NOMO-1 treated with dmso at 0.1 percent for 144 hours (cell line): ENCODE results near the gene HPD.

Source experiments
- DNase-seq: peaks from one replicate; lab custom pipeline; 2025; ENCODE audit not compliant: unreplicated experiment; lab: John Stamatoyannopoulos, UW

HPD gene

DNA sequence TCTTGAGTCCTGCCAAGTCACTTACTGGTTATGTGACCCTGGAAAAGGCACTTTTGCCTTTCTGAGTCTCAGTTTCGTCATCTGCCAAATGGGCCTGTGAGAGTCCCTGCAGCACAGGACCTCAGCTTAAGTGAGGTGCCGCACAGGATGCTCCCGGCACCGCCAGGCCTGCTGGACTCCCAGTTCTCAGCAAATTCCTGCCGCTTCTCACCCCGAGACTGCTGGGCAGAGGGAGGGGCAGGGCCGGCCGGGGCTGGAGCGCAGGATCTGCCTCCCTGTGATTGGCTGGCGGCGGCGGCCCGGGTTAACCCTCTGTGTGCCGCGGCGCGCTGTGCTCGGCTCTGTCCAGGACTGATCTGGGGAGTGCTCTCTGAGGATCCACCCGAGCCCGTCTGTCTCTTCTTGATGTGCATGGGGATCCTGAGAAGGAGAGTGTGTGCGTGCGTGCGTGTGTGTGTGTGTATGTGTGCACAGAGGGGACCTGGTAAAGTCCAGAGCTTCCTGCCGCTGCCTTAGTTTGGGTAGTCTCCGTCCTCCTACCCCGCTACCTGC, 46.3 kb downstream of the HPD start:
- DNase-seq = peak; percentile 24

DNA sequence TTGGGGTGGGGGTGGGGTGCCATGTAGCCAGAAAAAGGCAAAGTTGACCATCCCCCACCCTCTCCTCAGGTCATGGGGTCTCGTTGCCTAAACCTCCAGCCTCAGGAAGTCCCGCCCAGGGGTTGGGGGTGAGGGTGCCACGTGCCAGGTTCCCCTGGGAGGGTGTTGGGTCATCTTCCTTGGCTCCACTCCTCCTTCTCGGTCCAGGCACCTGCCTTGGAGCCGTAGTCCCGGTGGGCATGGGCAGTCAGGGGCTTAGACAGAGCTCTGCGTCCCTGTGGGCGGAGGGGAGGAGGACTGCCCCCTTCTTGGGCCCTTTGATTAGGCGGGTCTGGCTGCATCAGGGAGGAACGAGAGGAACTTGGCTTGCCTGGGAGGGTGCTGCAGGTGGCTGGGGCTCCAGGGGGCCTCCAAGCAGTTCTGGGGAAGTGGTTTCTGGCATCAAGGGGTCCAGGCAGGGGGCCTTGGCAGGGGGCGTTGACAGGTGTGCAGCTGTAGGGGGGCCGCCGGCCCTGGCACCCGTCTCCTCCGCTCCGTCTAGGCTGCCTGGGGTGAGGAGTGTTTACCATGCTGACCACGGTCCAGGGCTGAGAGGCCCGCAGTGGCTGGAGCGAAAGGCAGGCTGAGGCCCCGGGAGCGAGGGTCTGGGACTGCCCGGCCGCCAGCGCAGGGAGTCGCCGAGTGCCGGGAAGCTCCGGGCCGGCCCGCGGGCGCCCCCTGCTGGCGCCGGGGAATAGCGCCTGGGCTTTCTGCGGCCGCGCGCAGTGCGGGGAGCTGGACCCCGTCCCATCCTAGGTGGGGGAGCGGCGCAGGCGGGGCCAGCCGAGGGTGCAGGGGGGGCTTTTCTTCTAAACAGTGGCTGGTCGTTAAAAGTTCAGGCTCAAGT, 47.0 kb downstream of the HPD start:
- peak; percentile 57 for DNase-seq

- DNase-seq = no peak
Measured at GRCh38 chr12:121810833-121811433, 47.7 kb downstream of the HPD start.

GRCh38 chr12:121810234-121810817, 48.3 kb downstream of the HPD start:
- no peak for DNase-seq

GRCh38 chr12:121809712-121810116, 48.9 kb downstream of the HPD start:
- DNase-seq = no peak

DNA sequence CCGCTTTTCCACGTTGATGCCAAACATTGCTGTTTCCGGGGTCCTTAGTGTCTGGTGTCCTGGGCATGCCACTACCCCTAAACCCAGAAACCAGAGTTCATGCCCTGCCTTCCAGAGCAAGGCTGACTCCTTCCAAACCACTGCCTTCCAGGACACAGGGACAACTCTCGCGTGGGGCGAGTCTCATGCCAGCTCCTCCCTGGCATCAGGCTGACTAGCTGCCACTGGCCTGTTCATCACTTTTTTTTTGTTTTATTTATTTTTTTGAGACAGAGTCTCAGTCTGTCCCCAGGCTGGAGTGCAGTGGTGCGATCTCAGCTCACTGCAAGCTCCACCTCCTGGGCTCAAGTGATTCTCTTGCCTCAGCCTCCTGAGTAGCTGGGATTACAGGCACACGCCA, 50.0 kb downstream of the HPD start:
- no peak for DNase-seq

DNA sequence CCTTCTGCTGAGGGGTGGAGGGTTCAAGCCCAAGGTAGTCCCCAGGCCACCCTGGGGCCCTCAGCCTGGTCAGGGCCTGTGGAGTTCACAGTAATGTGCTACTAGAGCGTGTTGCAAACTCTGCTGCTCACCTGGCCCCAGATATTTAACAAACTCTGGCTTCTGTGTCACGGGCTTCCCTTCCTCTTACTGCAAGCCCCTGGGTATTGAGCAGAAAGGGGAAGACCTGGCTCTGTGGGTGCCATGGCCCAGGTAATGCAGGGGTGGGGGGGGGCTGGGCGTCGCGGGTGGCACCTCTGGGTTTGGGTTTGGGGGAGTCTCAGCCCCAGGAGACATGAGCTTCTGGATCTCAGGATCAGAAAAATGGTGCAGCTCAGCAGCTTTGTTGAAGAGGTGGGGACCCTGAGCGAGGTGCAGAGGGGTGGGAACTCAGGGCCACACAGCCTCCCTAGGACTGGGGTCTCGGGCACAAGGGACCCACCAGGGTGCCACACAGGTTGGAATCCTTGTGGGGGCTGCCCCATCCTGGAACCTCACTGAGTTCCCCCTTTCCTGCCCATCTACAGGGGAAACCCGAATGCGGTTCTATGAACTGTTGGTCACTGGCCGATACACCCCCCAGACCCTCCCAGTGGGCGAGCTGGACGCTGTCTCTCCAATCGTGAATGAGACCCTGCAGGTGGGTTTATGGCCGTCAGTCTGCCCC, 50.9 kb downstream of the HPD start:
- DNase-seq = no peak

DNA sequence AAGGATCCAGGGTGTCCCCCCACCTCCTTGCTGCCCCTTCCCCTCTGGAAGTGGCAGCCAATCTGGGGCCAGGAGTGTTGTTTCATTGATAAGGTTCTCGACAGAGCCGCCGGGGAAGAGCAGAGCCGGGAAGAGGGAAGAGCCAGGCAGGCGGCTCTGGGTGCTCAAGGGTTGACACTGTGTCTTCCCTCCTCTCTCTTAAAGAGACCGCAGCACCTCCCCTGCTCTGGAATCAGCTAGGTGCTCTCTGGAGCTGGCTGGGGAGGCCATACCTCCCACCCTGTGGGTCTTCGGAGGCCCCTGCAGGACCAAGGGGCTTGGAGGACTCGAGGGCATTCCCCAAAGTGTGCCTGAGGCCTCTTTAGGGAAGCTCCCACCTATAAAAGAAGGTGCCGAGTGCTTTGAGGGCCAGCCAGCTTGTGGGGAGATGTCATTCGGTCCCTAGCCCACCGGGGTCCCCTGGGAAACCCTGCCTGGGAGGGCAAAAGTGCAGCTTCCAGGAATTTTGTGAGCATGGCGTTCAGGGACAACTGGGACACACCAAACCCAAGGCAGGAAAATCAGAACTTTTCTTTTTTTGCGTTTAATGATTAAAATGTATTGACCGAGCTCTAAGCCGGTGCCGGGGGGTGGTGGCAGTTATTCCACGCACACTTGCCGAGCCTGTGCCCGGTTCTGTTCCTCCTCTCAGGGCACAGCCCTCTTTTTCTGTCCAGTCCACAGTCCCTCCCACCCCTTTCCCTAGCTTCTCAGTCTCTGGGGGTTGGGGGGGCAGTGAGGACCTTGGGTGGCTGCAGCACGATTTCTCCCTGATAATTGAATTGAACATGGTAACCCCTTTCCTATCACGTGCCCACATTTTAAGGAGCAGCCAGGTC, 51.9 kb downstream of the HPD start:
- DNase-seq = no peak

DNA sequence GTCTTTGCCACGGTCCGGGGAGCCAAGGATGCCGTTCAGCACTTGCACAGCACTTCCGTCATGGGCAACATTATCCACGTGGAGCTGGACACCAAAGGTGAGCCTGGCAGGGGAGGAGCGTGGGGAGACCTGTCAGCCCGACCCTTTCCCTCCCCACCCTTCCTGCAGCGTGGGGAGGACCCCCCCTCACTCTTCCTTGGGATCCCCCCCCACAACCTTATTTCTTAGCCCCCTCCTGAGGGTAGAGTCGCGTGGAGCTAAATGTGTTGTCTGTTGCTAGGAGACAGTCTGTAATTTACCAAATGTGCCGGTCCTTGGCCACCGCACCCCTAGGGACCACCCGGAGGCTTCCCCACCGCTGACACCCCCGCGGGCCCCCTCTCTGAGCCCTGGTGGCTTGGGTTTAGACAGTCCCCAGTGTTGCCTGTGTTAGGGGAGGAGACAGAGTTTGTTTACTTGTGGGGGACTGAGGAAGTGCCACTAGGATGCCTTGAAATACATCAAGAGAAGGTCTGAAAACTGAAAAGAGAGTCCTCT, 52.6 kb downstream of the HPD start:
- no peak for DNase-seq

- DNase-seq = no peak
Measured at GRCh38 chr12:121805171-121806008, 53.3 kb downstream of the HPD start.

- no peak for DNase-seq
Measured at GRCh38 chr12:121804417-121805111, 54.1 kb downstream of the HPD start.

DNA sequence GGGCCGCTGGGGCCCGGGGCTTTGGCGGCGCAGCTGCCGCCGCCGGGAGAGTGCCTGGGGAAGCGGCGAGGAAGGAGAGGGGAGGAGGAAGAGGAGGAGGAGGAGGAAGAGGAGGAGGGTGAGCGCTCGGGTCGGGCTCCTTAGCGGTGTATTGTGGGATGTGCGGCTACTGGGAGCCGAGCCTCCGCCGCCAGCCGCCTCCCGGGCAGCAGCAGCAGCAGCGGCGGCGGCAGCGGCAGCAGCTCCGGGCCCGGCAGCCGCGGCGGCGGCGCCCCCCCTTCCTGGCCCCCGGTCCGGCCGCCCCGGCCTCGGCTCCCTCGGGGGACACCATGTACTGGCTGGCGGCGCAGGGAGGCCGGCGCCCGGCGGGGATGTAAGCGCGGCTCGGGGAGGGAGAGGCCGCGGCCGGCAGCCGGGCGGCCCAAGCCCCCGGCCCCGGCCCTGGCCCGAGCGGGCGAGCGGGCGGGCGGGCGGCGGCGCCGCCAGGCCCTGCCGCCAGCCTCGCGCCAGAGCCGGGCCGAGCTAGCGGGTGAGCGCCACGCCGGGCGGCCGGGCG, 54.7 kb downstream of the HPD start, which contains the start of gene SETD1B:
Gene SETD1B (plus strand): TSS at position 149 of the 556 bp plus-strand sequence. CDS start 729 bp downstream, outside the sequence.
- peak; percentile 62 for DNase-seq

DNA sequence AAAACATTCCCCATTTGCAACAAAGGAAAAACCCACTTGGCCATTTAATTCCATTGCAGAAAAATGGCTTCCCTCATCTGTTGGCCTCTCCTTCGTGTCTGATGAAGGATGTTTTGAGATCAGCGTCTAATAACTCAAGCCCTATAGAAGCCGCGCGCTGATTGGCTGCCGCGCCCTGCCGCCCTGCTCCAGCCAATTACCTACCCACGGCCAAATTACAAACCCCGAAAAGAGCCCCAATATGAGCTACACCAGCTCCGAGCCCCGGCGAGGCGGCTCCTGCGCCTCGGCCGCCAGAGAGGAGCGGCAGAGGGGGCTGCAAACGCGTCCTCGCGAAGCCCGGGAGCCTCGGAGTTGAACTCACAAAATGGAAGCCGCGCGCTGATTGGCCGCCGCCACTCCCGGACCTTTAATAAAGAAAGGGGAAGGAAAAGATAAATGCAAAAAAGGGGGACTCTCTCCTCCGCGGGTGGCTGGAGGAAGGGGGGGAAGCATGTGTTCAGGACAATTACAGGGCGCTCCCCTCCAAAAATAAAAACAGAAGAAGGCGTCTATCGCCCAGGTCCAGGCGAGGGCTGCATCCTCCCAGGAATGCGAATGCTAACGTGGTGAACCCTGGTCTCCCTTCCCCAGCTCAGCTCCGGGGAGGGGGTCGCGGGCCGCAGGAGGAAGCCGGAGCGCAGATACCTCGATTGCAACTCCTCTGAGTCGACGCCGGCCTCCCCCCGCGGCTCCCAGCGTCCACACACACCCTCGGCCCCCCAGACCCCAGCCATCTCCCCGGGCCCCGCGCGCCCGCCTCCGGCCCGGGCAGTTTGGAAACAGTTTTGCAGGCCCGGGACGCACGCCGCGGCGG, 55.6 kb downstream of the HPD start:
- peak; percentile 91 for DNase-seq

DNA sequence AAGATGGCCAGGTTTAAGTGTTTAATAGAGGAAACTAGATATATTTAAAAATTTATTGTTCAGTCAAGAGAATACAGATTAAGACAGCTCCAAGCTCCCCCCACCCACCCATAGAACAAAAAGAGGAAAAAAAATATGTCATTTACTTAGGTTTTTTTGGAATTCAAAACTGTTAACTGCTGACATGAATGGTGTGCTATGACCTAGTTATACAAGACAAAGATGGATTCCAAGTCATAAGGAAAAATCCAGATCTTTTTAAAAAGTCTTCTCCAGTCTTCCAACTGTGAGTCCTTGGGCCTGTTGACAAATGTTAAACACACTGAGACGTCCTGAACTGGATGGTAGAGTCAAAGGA, 56.2 kb downstream of the HPD start:
- no peak for DNase-seq

GRCh38 chr12:121801595-121802484, 56.8 kb downstream of the HPD start:
- peak; percentile 49 for DNase-seq
